Liver (tissue), 3 donors: ENCODE results near the gene TBC1D1.

ENCODE experiments used
- ATF3 ChIP-seq: IDR thresholded peaks from 2 replicates; pipeline ENCODE4 v1.6.1; 2016; ENCODE audit warnings: antibody characterized with exemption
- CTCF ChIP-seq: fragments of 150-350 bp; IDR thresholded peaks from 2 replicates; pipeline ENCODE4 v1.5.1; 2017; ENCODE audit warnings: improper control_type of control experiment, low read depth, low read length; ENCODE audit not compliant: missing input control
- FOXA1 ChIP-seq: IDR thresholded peaks from 2 replicates; pipeline ENCODE4 v1.6.1; 2016; ENCODE audit warnings: antibody characterized with exemption
- GABPA ChIP-seq, 2 donors: IDR thresholded peaks in 1 of 2; conservative IDR thresholded peaks in 1 of 2; 2 replicates each; pipeline ENCODE4 v1.6.1; 2016; ENCODE audit warnings: antibody characterized with exemption in 2 of 2, mild to moderate bottlenecking in 1 of 2, moderate library complexity in 1 of 2
- HNF4A ChIP-seq, 2 donors: conservative IDR thresholded peaks; 2 replicates each; pipeline ENCODE4 v1.6.1; 2016; ENCODE audit warnings: antibody characterized with exemption in 2 of 2, mild to moderate bottlenecking in 2 of 2
- JUND ChIP-seq, 2 donors: IDR thresholded peaks; 2 replicates each; pipeline ENCODE4 v1.6.1; 2016; ENCODE audit warnings: antibody characterized with exemption in 2 of 2
- MAX ChIP-seq: IDR thresholded peaks from 2 replicates; pipeline ENCODE4 v1.6.1; 2016; ENCODE audit warnings: antibody characterized with exemption
- RAD21 ChIP-seq, 2 donors: IDR thresholded peaks; 2 replicates each; pipeline ENCODE4 v1.6.1; 2016; ENCODE audit warnings: antibody characterized with exemption in 2 of 2, mild to moderate bottlenecking in 2 of 2
- REST ChIP-seq: IDR thresholded peaks from 2 replicates; pipeline ENCODE4 v1.6.1; 2016; ENCODE audit warnings: antibody characterized with exemption, mild to moderate bottlenecking
- RXRA ChIP-seq, 2 donors: IDR thresholded peaks; 2 replicates each; pipeline ENCODE4 v1.6.1; 2017 to 2018; ENCODE audit warnings: antibody characterized with exemption in 2 of 2, mild to moderate bottlenecking in 1 of 2
- TAF1 ChIP-seq: conservative IDR thresholded peaks from 2 replicates; pipeline ENCODE4 v1.6.1; 2016; ENCODE audit warnings: antibody characterized with exemption, mild to moderate bottlenecking
- YY1 ChIP-seq: IDR thresholded peaks from 2 replicates; pipeline ENCODE4 v1.6.1; 2016; ENCODE audit warnings: antibody characterized with exemption, mild to moderate bottlenecking
- ZBTB33 ChIP-seq: IDR thresholded peaks from 2 replicates; pipeline ENCODE4 v1.6.1; 2016; ENCODE audit warnings: antibody characterized with exemption
- donor health status: healthy.
- donor health status: healthy.

GRCh38 chr4:38136604-38137003 lies 245.7 kb downstream of the TBC1D1 start:
- TF ChIP-seq CTCF: no peak
- no peak for TF ChIP-seq ZBTB33
- TF ChIP-seq FOXA1: no peak
- TF ChIP-seq TAF1: no peak
- no peak for TF ChIP-seq HNF4A (conservative IDR thresholded peaks at IDR 0.05)
- TF ChIP-seq JUND (IDR thresholded peaks at IDR 0.05): no peak
- no peak for TF ChIP-seq MAX
- TF ChIP-seq RXRA (IDR thresholded peaks at IDR 0.05): no peak
- no peak for TF ChIP-seq RAD21 (IDR thresholded peaks at IDR 0.05)
- no peak for TF ChIP-seq REST
- TF ChIP-seq ATF3: no peak
- no peak for TF ChIP-seq YY1
- no peak for TF ChIP-seq GABPA (IDR thresholded peaks at IDR 0.05 in 1 of 2, conservative IDR thresholded peaks at IDR 0.05 in 1 of 2)
